Medulla oblongata (tissue), 1 donor: Measurements from ENCODE around the gene MTHFR.

Experiments
- DNase-seq: peaks from one replicate; pipeline ENCODE4 v3.0.0-alpha.2; 2015; ENCODE audit errors: extremely low spot score

MTHFR gene

GRCh38 chr1:11782127-11782708 is 23.5 kb downstream of the MTHFR start:
- DNase-seq = no peak

GRCh38 chr1:11781297-11781696 is 24.5 kb downstream of the MTHFR start:
- DNase-seq = no peak

GRCh38 chr1:11780380-11781147 is 25.2 kb downstream of the MTHFR start:
- DNase-seq = no peak

GRCh38 chr1:11779715-11780379 is 25.9 kb downstream of the MTHFR start:
- no peak for DNase-seq

- no peak for DNase-seq
Measured at GRCh38 chr1:11778844-11779623, 26.7 kb downstream of the MTHFR start.

- DNase-seq = no peak
Measured at GRCh38 chr1:11778336-11778735, 27.4 kb downstream of the MTHFR start.

- no peak for DNase-seq
Measured at GRCh38 chr1:11777658-11778322, 28.0 kb downstream of the MTHFR start.

- no peak for DNase-seq
Measured at GRCh38 chr1:11774753-11775152, 31.0 kb downstream of the MTHFR start.

GRCh38 chr1:11772458-11772857 is 33.3 kb downstream of the MTHFR start:
- no peak for DNase-seq

GRCh38 chr1:11771481-11772043 is 34.2 kb downstream of the MTHFR start:
- DNase-seq = no peak

GRCh38 chr1:11770011-11770410 is 35.8 kb downstream of the MTHFR start:
- no peak for DNase-seq

- DNase-seq = no peak
Measured at GRCh38 chr1:11769274-11769673, 36.5 kb downstream of the MTHFR start.

GRCh38 chr1:11768821-11769220 is 36.9 kb downstream of the MTHFR start:
- no peak for DNase-seq

- DNase-seq = no peak
Measured at GRCh38 chr1:11767922-11768704, 37.7 kb downstream of the MTHFR start.

- no peak for DNase-seq
Measured at GRCh38 chr1:11766429-11766776, 39.4 kb downstream of the MTHFR start.

GRCh38 chr1:11765661-11766428 is 39.9 kb downstream of the MTHFR start:
- no peak for DNase-seq

- DNase-seq = no peak
Measured at GRCh38 chr1:11764519-11764918, 41.2 kb downstream of the MTHFR start.

- DNase-seq = no peak
Measured at GRCh38 chr1:11764115-11764514, 41.6 kb downstream of the MTHFR start.

- no peak for DNase-seq
Measured at GRCh38 chr1:11761988-11762406, 43.8 kb downstream of the MTHFR start, which contains the start of gene C1orf167. Gene C1orf167 (plus strand): TSS chr1:11762193. CDS start chr1:11764401, 2,208 bp downstream.

- DNase-seq = no peak
Measured at GRCh38 chr1:11761285-11761684, 44.5 kb downstream of the MTHFR start.
